K562 (cell line): ENCODE data around the gene MYB. TPM values are rescaled to one million over a fixed set of nuclear protein-coding genes. Genes with fewer than 3 reads are reported as not detected.

ENCODE experiments used
- C11orf30 ChIP-seq: fragments of 450-650 bp; IDR thresholded peaks from 2 replicates; pipeline ENCODE4 v1.6.1; 2016; ENCODE audit warnings: low read depth, mild to moderate bottlenecking
- ETV5 ChIP-seq: sonication (generic); formaldehyde crosslinking; IDR thresholded peaks from 2 replicates; pipeline ENCODE4 v1.4.0; 2020; ENCODE audit warnings: low read depth, mild to moderate bottlenecking, missing genetic modification reagents
- GABPA ChIP-seq: fragments of 200-800 bp; sonication (Bioruptor generic); conservative IDR thresholded peaks from 2 replicates; pipeline ENCODE4 v1.6.1; 2016; ENCODE audit warnings: low read depth, missing genetic modification characterization, missing compliant biosample characterization
- MYNN ChIP-seq, 2 experiments: sonication (generic); formaldehyde crosslinking in 1 of 2; IDR thresholded peaks; 2 replicates each; pipeline versions ENCODE4 v1.5.0 to v1.6.1; 2016 to 2020; ENCODE audit warnings: antibody characterized with exemption in 1 of 2, missing genetic modification reagents in 1 of 2
- PHF20 ChIP-seq: fragments of 450-650 bp; IDR thresholded peaks from 2 replicates; pipeline ENCODE4 v1.6.1; 2018; ENCODE audit not compliant: partially characterized antibody
- PML ChIP-seq: IDR thresholded peaks from 2 replicates; pipeline ENCODE4 v1.6.1; 2012; ENCODE audit warnings: low read length, inconsistent platforms
- POLR2AphosphoS5 ChIP-seq: IDR thresholded peaks from 2 replicates; pipeline ENCODE4 v1.6.1; 2011; ENCODE audit warnings: mild to moderate bottlenecking, low read depth, low read length, moderate library complexity; ENCODE audit not compliant: control insufficient read depth, insufficient read depth
- RHOXF2B ChIP-seq: fragments of 250-450 bp; sonication (Bioruptor Pico); conservative IDR thresholded peaks from 2 replicates; pipeline ENCODE4 v1.5.1; 2021
- SLC30A9 ChIP-seq: fragments of 250-450 bp; sonication (Bioruptor Pico); IDR thresholded peaks from 2 replicates; pipeline ENCODE4 v1.8.0; 2022; ENCODE audit warnings: mild to moderate bottlenecking, moderate library complexity
- SREBF1 ChIP-seq: fragments of 150-350 bp; IDR thresholded peaks from 2 replicates; pipeline ENCODE4 v1.6.1; 2014; ENCODE audit warnings: antibody characterized with exemption, low read depth, low read length, borderline replicate concordance
- ZNF140 ChIP-seq: fragments of 250-450 bp; sonication (Bioruptor Pico); IDR thresholded peaks from 2 replicates; pipeline ENCODE4 v1.8.0; 2021; ENCODE audit warnings: moderate library complexity, mild to moderate bottlenecking, inconsistent platforms
- ZNF347 ChIP-seq: fragments of 450-650 bp; formaldehyde crosslinking; IDR thresholded peaks from 2 replicates; pipeline ENCODE4 v1.4.0; 2020; ENCODE audit warnings: low read depth, mild to moderate bottlenecking, moderate library complexity
- polyA plus RNA-seq, 8 experiments: library from polyadenylated mRNA; depleted of rRNA in 4 of 8; stranded (reverse) in 5 of 8; unstranded in 3 of 8; fragments of >200 nt; fragmentation: Nextera tagmentation in 2 of 8; fragmentation: Illumina TruSeq in 1 of 8; extraction: Ambion mirVana in 2 of 8; extraction: Trizol in 1 of 8; gene quantifications; 2 replicates each; pipeline versions ENCODE4 v1.2.1 to v1.2.3, GENCODE V29; 2011 to 2014; ENCODE audit warnings: inconsistent platforms in 1 of 8, missing spikeins in 1 of 8
- total RNA-seq, 7 experiments: library from RNA; depleted of rRNA in 6 of 7; stranded (reverse); fragments of >200 nt in 6 of 7; fragmentation: Illumina TruSeq in 2 of 7; extraction: Trizol in 2 of 7; gene quantifications; 2 replicates each; pipeline versions ENCODE4 v1.2.1 to v1.2.3, GENCODE V29; 2011 to 2021; ENCODE audit warnings: low replicate concordance in 1 of 7
- TF ChIP-seq, protein P1 (sequence below): fragments of 250-450 bp; sonication (Bioruptor Pico); IDR thresholded peaks from 2 replicates; pipeline ENCODE4 v1.9.0; 2021; ENCODE audit warnings: mild to moderate bottlenecking, inconsistent platforms
- TF ChIP-seq, protein P2 (sequence below): fragments of 150-350 bp; conservative IDR thresholded peaks from 2 replicates; pipeline ENCODE4 v1.6.1; 2014; ENCODE audit warnings: low read length
- TF ChIP-seq, protein P3 (sequence below): sonication (generic); formaldehyde crosslinking; IDR thresholded peaks from 2 replicates; pipeline ENCODE4 v1.8.0; 2023; ENCODE audit warnings: mild to moderate bottlenecking, missing genetic modification reagents

The MYB gene
- total and polyA plus RNA-seq, 9 of the 15 experiments (the other 6 are each of a cell fraction or from before 2014, with no cell fraction given), result 35.8 to 218 (median 140) TPM

DNA sequence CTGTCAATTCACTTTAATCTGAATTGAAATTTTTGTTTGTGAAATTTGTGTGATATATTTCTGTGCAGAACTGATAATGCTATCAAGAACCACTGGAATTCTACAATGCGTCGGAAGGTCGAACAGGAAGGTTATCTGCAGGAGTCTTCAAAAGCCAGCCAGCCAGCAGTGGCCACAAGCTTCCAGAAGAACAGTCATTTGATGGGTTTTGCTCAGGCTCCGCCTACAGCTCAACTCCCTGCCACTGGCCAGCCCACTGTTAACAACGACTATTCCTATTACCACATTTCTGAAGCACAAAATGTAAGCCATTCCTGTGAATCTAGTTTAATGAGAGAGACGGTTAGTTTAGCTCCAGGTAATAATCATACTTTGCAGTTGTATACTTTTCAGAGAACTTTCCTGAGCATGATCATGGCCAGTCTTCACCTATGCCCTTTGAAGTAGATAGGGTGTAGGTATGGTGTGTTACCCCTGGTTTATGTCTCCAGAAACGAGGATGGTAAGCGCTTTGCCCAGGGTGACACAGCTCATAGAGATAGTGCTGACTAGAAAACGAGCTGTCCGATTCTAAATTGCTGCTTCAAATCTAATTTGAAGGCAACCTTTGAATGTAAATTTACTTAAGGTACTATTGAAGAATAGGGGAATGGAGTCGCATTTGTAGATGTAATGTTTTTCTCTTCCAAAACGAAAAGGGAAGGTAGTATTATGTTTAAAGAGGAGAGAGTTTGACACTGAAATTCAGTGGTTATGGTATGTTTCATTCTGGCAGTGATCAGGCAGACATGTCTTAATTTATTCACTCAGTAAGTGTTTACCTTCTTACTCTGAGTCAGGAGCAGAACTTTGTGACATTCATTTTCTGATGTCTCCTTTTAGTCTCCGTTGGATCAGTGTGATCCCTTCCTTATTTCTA, 11.4 kb downstream of the MYB start (continued):
- TF ChIP-seq, protein P1, sequence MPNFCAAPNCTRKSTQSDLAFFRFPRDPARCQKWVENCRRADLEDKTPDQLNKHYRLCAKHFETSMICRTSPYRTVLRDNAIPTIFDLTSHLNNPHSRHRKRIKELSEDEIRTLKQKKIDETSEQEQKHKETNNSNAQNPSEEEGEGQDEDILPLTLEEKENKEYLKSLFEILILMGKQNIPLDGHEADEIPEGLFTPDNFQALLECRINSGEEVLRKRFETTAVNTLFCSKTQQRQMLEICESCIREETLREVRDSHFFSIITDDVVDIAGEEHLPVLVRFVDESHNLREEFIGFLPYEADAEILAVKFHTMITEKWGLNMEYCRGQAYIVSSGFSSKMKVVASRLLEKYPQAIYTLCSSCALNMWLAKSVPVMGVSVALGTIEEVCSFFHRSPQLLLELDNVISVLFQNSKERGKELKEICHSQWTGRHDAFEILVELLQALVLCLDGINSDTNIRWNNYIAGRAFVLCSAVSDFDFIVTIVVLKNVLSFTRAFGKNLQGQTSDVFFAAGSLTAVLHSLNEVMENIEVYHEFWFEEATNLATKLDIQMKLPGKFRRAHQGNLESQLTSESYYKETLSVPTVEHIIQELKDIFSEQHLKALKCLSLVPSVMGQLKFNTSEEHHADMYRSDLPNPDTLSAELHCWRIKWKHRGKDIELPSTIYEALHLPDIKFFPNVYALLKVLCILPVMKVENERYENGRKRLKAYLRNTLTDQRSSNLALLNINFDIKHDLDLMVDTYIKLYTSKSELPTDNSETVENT (CRISPR knock-in tag), result 0 out of 2 replicates have a peak, but pooled peaks have one; percentile 37
- TF ChIP-seq C11orf30 (no peak), POLR2AphosphoS5 (peak; percentile 42), SLC30A9 (CRISPR knock-in tag) (no peak), PML (peak; percentile 75), RHOXF2B (CRISPR knock-in tag) (0 out of 2 replicates have a peak, but pooled peaks have one; percentile 55), SREBF1 (0 out of 2 replicates have a peak, but pooled peaks have one; percentile 46), ZNF347 (CRISPR knock-in tag) (no peak), GABPA (no peak), PHF20 (no peak), MYNN (IDR thresholded peaks at IDR 0.05) (no peak), MYNN (CRISPR knock-in tag; IDR thresholded peaks at IDR 0.05) (no peak), ZNF140 (CRISPR knock-in tag) (no peak), ETV5 (CRISPR knock-in tag) (no peak)
- TF ChIP-seq, protein P2, sequence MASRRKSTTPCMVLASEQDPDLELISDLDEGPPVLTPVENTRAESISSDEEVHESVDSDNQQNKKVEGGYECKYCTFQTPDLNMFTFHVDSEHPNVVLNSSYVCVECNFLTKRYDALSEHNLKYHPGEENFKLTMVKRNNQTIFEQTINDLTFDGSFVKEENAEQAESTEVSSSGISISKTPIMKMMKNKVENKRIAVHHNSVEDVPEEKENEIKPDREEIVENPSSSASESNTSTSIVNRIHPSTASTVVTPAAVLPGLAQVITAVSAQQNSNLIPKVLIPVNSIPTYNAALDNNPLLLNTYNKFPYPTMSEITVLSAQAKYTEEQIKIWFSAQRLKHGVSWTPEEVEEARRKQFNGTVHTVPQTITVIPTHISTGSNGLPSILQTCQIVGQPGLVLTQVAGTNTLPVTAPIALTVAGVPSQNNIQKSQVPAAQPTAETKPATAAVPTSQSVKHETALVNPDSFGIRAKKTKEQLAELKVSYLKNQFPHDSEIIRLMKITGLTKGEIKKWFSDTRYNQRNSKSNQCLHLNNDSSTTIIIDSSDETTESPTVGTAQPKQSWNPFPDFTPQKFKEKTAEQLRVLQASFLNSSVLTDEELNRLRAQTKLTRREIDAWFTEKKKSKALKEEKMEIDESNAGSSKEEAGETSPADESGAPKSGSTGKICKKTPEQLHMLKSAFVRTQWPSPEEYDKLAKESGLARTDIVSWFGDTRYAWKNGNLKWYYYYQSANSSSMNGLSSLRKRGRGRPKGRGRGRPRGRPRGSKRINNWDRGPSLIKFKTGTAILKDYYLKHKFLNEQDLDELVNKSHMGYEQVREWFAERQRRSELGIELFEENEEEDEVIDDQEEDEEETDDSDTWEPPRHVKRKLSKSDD, result no peak
- TF ChIP-seq, protein P3, sequence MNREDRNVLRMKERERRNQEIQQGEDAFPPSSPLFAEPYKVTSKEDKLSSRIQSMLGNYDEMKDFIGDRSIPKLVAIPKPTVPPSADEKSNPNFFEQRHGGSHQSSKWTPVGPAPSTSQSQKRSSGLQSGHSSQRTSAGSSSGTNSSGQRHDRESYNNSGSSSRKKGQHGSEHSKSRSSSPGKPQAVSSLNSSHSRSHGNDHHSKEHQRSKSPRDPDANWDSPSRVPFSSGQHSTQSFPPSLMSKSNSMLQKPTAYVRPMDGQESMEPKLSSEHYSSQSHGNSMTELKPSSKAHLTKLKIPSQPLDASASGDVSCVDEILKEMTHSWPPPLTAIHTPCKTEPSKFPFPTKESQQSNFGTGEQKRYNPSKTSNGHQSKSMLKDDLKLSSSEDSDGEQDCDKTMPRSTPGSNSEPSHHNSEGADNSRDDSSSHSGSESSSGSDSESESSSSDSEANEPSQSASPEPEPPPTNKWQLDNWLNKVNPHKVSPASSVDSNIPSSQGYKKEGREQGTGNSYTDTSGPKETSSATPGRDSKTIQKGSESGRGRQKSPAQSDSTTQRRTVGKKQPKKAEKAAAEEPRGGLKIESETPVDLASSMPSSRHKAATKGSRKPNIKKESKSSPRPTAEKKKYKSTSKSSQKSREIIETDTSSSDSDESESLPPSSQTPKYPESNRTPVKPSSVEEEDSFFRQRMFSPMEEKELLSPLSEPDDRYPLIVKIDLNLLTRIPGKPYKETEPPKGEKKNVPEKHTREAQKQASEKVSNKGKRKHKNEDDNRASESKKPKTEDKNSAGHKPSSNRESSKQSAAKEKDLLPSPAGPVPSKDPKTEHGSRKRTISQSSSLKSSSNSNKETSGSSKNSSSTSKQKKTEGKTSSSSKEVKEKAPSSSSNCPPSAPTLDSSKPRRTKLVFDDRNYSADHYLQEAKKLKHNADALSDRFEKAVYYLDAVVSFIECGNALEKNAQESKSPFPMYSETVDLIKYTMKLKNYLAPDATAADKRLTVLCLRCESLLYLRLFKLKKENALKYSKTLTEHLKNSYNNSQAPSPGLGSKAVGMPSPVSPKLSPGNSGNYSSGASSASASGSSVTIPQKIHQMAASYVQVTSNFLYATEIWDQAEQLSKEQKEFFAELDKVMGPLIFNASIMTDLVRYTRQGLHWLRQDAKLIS (CRISPR knock-in tag), result no peak
